GM19438 (cell line): ENCODE data around the gene CTRB2.
"Not testable (repeated sequence)": the region's sequence is repeated elsewhere in the genome, so short reads cannot be mapped to it uniquely, and the experiment has no call there.

ENCODE experiments used
- ATAC-seq: cut with Tn5 transposase; IDR thresholded peaks from one replicate; pipeline ENCODE4 v1.9.1; 2021; ENCODE audit warnings: low read depth; ENCODE audit not compliant: unreplicated experiment

The CTRB2 gene

DNA sequence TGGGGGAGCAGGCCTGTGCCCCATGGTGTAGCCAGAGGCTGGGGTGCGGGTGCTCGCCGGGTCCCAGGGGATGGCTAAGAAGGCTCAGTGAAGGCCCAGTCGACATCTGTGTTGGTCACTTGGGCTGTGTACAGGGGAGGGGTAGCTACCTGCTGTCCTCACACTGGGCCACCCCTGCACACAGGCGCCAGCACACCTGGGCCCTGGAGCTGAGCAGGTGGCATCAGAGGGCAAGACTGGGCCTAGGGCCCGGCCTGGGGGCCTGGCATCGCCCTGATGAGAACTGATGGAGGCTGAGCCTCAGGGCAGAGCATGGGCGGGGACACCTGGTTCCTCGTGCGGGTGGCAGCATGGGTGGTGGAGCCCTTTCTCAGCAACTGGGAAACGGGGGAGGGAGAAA, 870 bp upstream of the CTRB2 start:
- no peak for ATAC-seq

DNA sequence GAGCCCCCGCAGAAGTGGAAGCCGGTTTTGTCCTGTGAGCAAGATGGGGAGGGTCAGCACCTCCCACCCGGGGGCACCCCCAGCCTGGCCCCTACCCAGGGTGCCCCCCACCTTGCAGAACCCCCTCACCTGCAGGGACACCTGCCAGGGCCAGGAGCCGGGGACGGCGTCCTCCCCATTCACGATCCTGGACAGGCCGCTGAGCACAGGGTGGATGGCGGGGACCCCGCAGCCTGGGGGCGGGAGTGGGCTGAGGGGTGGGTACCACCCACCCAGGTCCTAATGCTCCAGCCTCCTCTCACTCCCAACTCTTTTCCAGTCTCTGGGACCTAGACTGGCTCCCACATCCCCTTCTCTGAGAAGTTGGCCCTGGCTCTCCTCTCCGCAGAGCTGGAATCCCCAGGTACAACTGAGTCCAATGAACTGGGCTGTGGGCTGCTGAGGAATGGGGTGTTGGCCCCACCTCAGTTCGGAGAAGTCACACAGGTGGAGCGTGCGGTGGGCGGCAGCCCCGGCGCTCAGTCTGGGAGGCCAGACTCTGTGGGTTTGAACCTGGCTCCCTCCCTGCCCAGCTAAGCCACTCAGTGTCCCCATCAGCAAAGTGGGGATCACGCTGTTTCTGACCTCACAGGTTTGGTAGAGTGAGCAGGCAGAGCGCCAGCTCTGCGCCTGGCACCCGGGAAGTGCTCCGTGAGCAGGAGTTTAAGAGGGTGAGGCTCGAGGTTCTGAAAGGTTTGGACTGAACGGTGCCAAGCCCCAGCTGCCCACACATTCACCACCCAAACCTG, 806 bp downstream of the CTRB2 start:
- not testable (repeated sequence) for ATAC-seq

- ATAC-seq: not testable (repeated sequence)
Measured at GRCh38 chr16:75205438-75205837, 1.5 kb downstream of the CTRB2 start.

- ATAC-seq: not testable (repeated sequence)
Measured at GRCh38 chr16:75204905-75205304, 2.1 kb downstream of the CTRB2 start.

DNA sequence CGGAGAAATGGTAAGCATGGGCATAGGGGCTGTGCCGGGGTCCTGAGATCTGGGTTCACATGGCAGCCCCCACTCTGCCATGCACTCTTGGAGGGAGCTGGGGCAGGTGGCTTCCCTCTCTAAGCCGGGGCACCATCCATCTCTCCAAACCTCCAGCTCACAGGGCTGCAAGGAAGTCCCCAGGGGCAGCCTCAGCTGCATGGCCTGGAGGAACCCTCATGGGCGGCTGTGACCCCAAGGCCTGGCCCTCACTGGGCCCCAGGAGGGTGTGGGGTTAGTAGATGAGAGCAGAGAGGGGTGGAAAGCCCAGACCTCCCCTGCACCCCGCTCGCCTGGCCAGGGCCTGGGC, 2.6 kb downstream of the CTRB2 start:
- ATAC-seq: no peak

- no peak for ATAC-seq
Measured at GRCh38 chr16:75203667-75204409, 3.1 kb downstream of the CTRB2 start.

GRCh38 chr16:75203096-75203495, 3.9 kb downstream of the CTRB2 start:
- ATAC-seq: no peak

DNA sequence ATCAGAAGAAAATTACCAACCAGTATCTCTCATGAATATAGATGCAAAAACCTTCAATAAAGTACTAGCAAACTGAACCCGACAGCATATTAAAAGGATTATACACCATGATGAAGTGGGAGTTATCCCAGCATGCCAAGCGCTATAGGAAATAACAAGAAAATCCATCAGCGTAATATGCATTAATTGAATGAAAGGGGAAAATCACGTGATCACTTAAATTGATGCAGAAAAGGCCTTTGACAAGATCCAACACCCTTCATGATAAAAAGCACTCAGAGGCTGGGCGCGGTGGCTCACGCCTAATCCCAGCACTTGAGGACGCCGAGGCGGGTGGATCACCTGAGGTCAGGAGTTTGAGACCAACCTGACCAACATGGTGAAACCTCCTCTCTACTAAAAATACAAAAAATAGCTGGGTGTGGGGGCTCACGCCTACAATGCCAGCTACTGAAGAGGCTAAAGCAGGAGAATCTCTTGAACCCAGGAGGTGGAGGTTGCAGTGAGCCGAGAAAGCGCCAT, 4.8 kb downstream of the CTRB2 start:
- no peak for ATAC-seq

- no peak for ATAC-seq
Measured at GRCh38 chr16:75198135-75198600, 8.8 kb downstream of the CTRB2 start.

GRCh38 chr16:75197522-75198134, 9.3 kb downstream of the CTRB2 start:
- ATAC-seq: no peak

- ATAC-seq: no peak
Measured at GRCh38 chr16:75196836-75197235, 10.1 kb downstream of the CTRB2 start.

- no peak for ATAC-seq
Measured at GRCh38 chr16:75195811-75196790, 10.9 kb downstream of the CTRB2 start.

- no peak for ATAC-seq
Measured at GRCh38 chr16:75193730-75194444, 13.1 kb downstream of the CTRB2 start.

- no peak for ATAC-seq
Measured at GRCh38 chr16:75193265-75193650, 13.7 kb downstream of the CTRB2 start.

DNA sequence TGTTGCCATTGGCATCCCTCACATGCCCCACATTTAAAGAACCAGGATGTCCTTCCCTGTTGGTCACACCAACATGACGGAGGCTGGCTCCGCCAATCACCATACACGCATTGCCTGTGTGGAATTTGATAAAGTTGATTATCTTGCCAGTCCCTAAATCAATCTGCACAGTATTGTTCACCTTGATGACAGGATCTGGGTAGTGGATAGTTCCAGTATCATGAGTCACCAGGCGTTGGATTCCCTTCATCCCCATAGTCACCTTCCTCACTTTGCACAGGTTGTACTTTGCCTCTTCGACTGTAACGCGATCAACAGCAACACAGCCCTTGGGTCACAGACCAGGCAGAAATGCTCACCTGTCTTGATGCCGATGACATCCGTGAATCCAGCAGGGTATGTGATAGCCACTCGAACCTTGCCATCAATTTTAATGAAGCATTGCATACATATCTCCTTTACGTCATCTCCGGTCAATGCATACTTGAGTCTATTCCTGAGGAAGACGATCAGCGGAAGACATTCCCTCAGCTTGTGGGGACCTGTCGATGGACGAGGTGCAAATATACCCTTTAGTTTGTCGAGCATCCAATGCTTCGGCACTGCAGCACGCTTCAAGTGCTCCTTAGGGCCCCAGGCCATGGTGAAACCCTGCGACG, 14.2 kb downstream of the CTRB2 start:
- ATAC-seq: no peak

- no peak for ATAC-seq
Measured at GRCh38 chr16:75189638-75190245, 17.2 kb downstream of the CTRB2 start.

GRCh38 chr16:75188832-75189477, 18.0 kb downstream of the CTRB2 start:
- ATAC-seq: no peak

DNA sequence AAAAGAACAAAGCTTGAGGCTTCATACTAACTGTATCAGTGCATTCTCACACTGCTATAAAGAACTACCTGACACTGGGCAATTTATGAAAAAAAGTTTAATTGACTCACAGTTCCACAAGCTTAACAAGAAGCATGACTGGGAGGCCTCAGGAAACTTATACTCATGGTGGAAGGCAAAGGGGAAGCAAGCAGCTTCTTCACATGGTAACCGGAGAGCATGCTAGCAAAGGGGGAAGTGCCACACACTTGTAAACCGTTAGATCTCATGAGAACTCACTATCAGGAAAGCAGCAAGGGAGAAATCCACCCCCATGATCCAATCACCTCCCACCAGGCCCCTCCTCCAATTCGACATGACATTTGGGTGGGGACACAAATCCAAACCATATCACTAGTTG, 25.3 kb downstream of the CTRB2 start:
- ATAC-seq: no peak
